Activated T-cell treated with anti-CD3 and anti-CD28 coated beads, Interleukin-2, amount 50 U/mL, for 1 hour (primary cell): ENCODE data around the gene SNX18.

Experiments
- DNase-seq: peaks from one replicate; pipeline ENCODE4 v3.0.0-alpha.2; 2020

The SNX18 gene

DNA sequence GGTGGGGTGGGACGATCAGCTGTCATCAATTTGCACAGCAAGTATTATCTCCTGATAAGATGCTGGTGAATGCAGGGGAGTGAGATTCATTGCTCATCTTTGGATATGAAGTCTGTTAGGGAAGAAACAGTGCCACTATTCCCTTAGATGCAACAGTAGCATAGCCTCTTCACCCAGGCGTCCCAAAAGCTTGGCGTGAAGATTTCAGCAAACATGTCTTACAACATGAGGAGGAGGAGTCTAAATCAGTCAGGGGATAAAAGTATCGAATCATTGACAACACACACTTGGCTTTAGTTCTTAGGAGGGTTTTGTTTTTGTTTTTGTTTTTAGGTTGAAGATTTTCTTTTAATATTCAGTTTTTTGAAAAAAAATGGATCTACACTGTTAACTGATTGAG lies 26.5 kb downstream of the SNX18 start:
- DNase-seq: no peak

DNA sequence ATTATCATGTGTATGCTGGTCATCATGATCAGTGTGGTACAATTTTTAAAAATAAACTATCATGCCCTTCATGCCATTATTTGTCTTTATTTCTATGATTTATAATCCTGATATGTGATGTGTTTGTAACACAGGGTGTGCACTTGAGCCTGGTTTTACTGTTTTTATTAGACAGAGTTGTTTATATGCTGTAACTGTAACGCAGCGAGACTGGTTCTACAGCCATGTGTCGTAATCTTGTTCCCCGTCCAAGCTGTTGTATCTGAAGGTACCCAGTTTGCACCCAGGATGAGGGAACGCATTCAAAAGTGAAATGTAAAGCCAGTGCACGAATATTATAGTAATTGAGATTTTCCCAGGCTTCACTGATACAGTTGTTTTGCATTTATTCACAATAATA lies 28.2 kb downstream of the SNX18 start:
- DNase-seq: no peak

DNA sequence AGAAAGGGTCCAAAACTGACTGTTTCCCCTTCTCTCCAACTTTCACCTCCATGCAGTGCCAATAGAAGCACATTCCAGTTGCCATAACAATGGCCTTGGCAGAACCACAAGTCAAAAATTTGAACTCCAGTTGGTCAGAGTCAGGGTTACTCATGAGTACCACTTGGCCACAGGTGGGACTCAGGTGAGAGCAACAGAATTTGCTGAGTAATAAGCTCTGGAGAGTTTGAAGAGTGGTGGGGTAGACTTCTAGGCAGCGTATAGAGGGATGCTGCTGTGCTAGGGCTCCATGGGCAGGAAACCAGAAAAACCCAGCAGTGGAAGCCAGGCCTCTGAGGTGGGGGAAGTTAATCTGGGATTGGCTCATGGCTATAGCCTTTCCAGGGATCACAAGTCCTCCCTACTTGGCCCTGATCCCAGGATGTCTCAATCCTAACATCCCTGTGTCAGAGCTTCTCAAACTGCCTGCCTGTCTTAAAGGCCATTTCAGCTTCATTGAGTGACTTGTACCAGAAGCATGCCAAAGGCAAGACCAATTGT lies 30.2 kb downstream of the SNX18 start:
- no peak for DNase-seq

DNA sequence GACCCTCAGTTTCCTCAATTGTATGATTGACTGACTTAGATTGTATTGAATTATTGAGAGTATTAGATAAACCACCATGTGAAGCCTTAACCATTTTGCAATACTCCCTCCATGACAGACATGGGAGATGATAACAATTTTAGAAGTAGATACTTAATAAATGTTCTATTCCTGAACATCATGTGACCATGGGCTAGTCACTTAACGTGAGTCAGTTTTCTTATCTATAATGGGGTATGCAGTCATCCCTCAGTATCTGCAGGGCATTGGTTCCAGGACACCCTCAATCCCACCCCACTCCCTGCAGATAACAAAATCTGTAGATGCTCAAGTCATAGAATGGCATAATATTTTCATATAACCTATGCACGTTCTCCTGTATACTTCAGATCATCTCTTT lies 31.0 kb downstream of the SNX18 start:
- no peak for DNase-seq

DNA sequence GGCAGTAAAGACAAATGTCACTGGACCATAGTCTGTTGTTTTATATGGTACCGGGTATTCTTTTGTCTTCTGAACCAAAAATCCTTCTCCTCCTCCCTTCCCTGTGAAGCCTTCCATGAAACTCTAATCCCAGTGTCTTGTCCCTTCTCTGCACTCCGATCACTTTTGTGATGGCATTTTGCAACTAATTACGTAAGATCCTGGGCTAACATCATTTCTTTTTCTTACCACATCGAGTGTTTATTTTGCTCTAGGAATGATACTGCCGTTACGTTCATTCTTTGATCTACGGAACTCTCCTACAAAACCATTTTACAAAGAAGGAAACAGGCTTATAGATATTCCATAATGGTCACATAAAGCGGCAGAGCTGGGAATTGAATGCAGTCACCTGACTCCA lies 33.7 kb downstream of the SNX18 start:
- DNase-seq: no peak

DNA sequence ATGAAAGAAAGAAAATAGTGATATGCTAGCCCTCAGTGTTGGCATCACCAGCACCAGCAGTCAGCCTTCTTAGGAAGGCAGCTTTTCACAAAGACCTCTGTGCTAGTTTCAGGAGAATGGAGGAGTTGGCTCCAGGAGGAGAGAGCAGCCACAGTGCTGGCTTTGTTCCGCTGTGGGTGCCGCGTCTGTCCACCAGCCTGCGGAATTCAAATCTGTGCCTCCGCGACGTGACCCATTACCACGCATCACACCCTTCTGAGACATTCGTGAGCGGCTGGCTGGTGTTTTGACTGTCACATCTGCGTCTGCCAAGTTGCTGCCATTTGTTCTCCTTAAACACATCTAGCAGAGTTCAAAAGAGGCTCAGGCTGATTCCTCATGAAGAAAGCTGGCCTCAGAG lies 34.4 kb downstream of the SNX18 start:
- no peak for DNase-seq

DNA sequence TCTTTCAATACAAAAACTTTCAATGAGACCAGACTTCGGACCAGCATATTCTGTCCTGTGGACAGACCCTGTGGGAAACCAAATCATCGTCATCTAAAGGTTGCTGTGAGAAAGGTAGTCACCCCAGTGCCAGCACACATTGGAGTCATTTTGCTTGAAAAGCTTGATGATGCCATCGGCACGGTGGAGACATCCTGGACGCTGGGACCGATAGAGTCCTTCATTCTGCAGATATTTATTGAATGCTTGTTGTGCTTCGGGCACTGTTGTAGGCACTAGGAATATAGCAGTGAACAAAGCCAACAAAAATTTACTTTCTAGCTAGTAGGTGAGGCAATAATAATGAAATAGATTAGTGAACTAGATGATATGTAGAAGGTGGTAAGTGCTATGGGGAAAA lies 34.9 kb downstream of the SNX18 start:
- no peak for DNase-seq

DNA sequence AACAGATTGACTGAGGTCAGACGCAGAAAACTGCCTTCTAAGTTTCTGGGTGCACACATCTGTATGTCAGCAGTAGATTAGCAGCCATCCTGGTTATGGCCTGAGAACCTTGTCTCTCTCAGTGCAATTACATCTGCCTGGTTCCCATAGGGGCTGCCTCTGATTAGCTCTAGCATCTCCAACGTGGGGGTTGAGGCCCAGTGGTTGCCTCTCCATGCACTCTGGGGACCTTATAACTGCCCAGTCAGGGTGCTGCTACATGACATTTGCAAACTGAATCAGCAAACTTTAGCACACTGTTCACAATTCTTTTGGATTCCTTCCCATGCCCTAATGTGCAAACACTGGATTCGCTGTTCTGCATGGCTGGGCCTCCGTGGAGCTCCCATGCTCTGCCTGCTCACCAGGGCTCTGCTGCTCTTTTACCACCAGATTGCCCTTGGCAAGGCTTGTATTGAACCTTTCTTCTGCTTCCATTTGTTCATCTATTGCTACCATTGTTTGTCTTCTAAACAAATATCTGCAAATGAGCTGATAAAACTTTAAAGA lies 36.2 kb downstream of the SNX18 start:
- no peak for DNase-seq

DNA sequence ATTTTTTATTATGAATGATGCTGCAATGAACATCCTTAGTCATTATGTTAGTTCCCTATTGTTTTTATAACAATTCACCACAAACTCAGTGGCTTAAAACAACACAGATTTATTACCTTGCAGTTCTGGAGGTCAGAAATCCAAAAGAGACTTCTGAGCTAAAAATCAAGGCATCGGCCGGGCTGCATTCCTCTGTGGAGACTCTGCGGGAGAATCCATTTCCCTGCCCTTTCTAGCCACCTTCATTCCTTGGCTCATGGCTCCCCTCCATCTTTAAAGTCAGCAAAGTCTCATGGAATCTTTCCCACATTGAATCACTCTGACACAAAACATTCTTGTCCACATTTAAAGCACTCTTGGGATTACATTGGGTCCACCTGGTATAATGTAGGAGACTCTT lies 38.6 kb downstream of the SNX18 start:
- DNase-seq: no peak

DNA sequence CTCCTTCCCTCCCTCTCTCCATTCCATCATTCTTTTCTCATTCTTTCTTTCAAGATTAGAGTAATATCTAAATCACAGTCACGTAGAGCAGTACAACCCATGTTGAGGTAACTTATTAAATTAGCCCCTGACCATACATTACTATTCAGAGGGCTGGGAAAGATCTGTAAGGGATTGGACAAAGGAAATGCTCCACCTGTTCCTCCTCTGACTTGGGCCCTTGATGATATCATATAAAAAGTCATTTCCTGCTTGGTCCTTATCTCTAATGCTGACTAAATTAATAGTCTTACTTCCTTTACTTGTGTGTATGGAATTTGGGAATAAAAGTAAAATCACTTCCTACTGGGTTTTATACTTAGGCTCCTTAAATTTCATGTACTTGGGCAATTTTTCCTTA lies 40.8 kb downstream of the SNX18 start:
- DNase-seq: no peak

DNA sequence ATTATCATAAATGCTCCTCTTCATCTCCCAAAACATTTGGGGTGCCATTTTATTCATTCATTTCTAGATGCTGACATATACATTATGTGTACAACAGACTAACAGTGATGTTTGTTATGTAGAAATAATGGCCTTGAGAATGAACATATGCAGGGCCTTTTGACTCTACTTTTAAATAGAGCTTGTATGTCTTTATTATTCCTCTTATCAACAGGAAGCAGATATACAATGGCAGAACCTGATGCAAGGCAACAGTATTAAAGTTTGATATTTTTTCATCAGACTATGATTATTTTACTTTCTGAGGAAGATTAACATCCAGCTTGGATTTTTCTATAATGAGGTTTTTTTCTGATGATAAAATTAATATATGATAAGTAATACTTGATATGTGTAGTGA lies 44.1 kb downstream of the SNX18 start:
- DNase-seq: no peak

DNA sequence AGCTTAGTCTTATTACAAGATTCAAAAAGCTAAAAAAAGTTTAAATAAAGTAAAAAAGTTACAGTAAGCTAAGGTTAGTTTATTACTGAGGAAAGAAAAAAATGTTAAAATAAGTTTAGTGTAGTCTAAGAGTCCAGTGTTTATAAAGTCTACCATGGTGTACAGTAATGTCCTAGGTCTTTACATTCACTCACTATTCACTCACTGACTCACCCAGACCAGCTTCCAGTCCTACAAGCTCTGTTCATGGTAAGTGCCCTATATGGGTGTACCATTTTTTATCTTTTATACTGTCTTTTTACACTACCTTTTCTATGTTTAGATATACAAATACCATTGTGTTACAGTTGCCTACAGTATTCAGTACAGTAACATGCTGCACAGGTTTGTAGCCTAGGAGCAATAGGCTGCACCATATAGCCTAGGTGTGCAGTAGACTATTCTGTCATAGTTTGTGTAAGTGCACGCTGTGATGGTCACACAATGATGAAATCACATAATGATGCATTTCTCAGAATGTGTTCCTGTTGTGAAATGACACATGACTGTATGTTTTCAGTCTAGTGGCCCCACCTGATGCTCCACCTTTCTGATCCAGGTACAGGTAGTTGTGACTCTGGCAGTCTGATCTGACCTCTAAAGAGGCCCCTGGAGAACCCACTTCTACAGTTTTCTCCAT lies 45.7 kb downstream of the SNX18 start:
- no peak for DNase-seq

DNA sequence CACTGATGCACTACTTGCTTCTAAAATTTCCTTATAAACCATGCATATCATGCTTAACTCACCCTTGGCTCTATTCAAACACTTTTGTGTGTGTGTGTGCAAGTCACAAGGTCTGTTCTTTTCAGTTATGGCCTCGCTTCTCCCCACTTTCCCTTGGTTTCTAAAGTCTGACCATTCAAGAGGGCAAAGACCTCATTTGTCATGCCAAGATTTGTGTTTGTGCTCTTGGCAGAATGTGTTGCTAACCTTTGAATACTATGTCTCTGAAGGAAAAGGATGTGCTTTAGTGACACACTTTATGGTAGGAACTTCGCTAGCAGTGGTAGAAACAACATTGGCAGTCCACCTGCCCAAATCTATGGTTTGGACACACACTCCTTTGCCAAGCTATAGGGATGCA lies 50.4 kb downstream of the SNX18 start:
- DNase-seq: no peak

DNA sequence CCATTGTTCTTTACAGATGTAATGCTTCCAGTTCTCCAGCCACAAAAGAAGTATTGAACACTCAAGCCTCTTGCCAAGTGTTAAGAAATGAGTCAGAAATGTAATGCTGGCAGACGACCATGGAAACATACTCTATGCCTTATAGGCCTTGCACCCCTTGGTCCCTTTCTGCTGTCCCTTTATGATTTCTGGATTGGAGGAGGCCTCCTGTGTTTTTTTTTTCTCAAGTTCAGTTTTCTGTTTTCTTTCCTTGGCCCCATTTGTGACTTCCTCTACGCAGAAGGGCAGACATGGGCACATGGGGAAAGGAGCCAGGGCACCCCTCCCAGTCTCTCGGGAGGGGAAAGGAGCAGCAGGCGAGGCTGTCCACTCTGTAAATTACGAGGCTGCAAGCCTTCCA lies 53.4 kb downstream of the SNX18 start:
- no peak for DNase-seq

DNA sequence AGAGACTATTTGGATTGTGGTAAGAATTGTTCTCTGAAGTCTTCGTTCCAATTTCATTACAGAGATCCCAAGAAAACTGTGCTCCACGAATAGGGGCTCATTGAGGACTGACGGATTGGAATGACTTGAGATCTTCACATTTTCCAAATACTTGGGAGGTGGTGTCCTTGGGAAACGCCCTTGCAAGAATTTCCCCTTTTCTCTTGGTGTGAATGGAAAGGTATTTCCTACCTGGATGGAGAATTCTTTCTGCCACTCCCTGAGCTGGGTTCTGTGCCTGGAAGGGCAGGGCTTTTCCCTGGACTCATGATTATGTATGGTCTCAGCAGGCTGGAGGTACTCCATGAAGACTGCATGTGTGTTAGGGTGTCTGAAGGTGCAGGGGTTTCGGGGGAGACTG lies 53.9 kb downstream of the SNX18 start:
- DNase-seq: no peak

DNA sequence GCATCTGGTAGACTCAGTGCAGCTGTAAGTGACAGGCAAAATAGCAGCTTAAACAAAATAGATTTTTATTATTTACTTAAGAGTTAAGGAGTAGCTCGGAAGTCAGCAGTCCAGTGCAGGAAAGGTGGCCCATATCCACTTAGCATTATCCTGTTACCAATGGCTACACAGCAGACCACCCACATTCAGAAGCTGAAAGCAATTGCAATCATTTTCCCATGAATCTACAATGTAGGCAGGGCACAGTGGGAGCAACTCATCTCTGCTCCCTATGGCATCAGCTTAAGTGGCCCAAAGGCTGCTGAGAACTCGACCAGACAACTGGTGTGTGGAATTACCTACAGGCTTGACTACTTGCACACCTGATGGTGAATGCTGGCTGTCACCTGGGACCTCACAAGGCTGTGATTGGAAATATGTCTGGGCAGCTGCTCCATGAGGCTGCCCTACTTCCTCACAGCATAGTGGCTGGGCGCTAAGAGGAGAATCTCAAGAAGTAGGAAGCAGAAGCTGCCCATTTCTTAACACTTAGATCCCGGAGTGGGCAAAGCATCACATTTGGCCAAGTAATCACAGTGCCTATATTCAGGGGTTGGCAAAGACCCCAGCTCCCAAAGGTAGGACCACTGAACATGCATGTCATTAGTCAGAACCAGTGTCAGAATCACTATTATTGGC lies 56.4 kb downstream of the SNX18 start:
- no peak for DNase-seq

DNA sequence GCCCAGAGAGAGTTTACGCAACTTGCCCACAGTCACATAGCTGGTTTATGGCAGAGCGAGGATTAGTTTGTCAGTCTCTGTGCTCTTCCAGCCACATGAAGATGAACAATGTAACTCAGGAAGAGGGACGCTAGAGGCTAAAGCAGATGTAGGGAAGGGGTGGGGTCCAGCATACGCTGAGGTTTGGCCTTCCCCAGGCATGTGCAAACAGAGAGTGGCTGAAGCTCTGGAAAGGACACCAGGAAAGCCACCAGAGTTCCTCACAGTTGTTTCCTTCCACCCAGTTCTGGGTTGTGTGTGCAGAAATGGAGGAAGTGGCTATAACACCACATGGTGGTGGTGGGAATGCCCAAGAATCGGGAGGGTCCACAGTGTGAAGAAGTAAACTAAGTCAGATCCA lies 60.0 kb downstream of the SNX18 start:
- no peak for DNase-seq

DNA sequence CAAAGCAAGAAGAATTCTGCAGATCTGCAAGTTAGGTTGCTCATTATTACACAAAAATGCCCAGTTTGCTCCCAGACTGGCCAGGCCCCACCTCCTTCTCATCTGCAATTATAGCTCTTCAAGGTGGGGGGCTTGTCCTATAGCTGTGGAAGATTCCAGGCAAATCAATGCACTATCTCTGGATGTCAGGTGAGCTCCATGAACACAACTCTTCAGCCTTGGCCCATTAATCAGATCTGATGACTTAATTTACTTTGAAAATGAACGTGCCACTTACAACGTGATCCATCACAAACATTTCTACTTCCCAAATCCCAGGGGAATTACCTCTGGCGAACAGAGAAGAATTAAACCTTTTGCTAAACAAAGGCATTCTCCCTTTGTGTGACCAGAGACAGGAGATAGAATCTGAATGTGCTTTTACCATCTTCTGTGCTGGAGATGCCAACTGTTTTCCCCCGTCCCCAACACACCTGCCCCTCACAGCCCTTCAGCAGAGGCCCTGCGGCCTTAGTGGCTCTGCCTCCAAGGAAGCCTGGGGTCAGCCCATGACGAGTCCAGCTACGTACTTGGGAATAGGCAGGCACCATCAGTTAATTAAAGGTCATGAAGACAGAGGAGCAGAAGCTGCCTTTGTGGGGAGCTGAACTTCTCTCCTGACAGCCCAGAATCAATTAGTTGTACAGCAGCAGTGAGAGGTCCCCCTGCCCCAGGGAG lies 60.5 kb downstream of the SNX18 start:
- DNase-seq: no peak

DNA sequence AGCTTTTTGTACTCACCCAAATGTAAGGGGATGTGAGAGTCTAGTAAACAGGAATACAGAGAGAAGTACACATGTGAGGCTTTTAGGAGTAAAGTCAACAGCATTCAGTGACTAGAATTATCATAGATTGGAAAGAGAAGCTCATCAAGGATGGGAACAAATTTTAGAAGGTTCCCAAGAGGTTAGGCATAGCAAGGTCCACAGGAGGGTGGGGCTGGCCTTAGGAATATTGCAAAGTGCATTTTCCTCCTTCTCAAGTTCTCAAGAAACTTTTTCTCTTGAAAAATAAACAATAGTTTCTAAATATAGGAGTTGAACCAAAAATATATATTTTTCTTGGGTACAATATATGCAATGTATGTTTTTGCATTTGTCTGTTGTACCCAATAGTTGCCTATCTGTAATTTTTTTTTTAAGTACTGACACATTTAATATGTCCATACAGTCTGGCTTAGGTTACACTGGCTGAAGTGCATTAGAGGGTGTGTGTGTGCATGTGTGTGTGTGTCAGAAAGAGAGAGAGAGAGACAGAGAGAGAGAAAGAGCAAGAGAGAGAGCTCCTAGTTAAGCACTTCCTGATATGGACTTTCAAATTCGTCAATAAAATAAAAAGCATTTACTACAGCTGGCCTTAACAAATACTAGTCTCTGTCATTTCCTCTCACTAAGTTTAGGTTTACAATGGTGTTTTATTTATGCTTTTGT lies 62.2 kb downstream of the SNX18 start:
- no peak for DNase-seq

DNA sequence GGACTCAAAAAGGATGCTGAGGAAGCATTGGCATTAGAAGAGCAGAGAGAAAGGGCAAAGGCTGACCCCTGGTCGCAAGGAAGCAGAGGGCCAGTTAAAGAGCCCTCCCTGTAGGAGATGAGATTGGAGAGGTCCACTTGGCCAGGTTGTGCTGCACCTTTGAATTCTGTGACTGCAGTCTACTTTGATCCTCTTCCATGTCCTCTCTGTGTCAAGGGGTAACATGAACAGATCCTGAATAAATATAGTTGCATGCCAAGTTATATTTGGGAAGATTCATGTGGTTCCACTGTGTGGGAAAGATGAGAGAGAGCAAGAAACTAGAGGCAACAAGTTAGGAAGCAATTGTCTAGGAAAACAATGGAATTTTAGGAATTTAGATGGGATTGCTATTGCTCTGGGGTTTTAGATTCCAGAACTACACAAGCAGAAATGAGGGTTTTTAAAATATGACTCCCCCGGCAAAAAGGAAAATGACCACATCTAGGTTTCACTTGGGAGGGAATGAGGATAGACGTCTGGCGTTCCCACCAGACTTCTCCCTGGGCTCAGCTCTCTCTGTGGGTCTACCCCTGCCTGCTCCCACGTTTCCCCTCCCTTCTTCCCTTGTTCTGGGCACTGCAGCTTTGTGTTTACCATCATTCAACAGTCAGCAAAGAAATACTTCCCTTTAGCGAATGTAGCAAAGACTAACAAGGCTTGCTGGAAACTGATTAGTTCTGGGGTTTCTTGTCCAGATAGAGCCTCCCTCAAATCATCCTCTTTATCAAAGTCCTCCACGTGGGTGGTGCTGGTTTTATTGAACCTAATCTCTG lies 63.6 kb downstream of the SNX18 start:
- no peak for DNase-seq

DNA sequence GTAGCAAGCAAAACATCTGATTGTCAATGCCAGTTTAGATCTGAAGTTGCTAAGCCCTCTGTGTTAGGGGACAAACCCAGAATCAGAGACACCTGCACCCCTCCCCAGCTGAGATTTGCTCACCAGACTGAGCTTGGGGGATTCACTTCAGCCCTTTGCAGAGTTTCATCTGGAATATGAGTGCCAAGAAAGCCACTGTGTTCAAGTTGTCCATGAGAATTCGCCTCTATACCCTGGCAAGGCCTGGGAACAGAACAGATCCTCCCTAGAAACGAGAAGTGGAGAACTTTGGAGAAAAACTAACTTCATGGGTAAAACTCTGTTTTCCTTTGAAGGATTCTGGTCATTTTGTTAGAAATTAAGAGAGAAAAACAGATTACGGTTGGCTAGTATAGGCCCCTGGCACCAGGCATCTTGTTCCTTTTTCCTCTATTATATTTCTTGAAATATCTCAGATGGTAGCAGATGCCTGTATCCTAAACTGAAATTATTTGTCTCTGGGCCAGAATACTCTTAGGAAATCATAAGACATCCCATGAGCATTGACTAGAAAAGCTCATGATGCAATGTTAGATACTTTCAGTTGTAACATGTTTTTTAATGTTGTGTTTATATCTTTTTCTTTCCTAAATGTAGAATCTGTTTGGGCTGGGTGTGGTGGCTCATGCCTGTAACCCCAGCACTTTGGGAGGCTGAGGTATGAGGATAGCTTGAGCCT lies 64.4 kb downstream of the SNX18 start:
- DNase-seq: no peak

DNA sequence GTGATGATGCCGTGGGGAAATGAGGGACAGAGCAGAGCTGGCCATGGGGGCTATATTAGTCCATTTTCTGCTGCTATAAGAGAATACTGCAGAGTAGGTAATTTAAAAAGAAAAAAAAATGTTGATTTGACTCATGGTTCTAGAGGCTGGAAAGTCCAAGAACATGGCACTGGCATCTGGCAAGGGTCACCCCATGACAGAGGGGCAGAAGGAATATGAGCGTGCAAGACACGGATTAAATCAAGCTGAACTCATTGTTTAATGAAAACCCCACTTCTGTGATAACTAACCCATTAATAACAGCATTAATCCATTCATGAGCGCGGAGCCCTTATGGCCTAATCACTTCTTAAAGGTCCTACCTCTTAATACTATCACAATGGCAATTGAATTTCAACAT lies 68.8 kb downstream of the SNX18 start:
- no peak for DNase-seq
